Activated CD8-positive, alpha-beta memory T cell treated with anti-CD3 and anti-CD28 coated beads for 36 hours (primary cell): ENCODE data around the gene CUX1. TPM values are rescaled to one million over a fixed set of nuclear protein-coding genes. Genes with fewer than 3 reads are reported as not detected.

Experiments used
- CTCF ChIA-PET: fragments of 350-600 bp; sonication (Branson Sonifier 250); formaldehyde crosslinking; loops from one replicate; lab custom pipeline; 2021; ENCODE audit warnings: antibody characterized with exemption; lab: Charles Lee
- POLR2A ChIA-PET: fragments of 350-600 bp; sonication (Branson Sonifier 250); formaldehyde crosslinking; loops from one replicate; lab custom pipeline; 2021; ENCODE audit warnings: antibody characterized with exemption; lab: Charles Lee
- total RNA-seq, 2 experiments: library from RNA; stranded (reverse); gene quantifications; one replicate each; pipeline ENCODE4 v1.2.3, GENCODE V29; 2021

CUX1 gene
- total RNA-seq, 2 experiments from 2014 or later = 21.1 to 23.2 TPM

- POLR2A ChIA-PET = no interaction called here
Measured at GRCh38 chr7:101902680-101903514, 85.5 kb downstream of the CUX1 start.

GRCh38 chr7:101903515-101903868 is 86.1 kb downstream of the CUX1 start:
- POLR2A ChIA-PET = no interaction called here
- CTCF ChIA-PET = no interaction called here

More at GRCh38 chr7:101902680-101903514, 85.5 kb downstream of the CUX1 start:
- CTCF ChIA-PET = no interaction called here

- CTCF ChIA-PET = no interaction called here
- POLR2A ChIA-PET = no interaction called here
Measured at GRCh38 chr7:101904019-101904418, 86.6 kb downstream of the CUX1 start.

GRCh38 chr7:101905203-101905865 is 87.9 kb downstream of the CUX1 start:
- CTCF ChIA-PET = no interaction called here
- POLR2A ChIA-PET = no interaction called here

GRCh38 chr7:101906291-101907240 is 89.1 kb downstream of the CUX1 start:
- CTCF ChIA-PET = no interaction called here
- POLR2A ChIA-PET = no interaction called here

GRCh38 chr7:101910991-101911799 is 93.8 kb downstream of the CUX1 start:
- POLR2A ChIA-PET = interaction anchor here (0.7 kb wide), 1 partner anchor 164 kb away, joined by 5 read pairs; no protein-coding TSS in a partner anchor
- CTCF ChIA-PET = no interaction called here

GRCh38 chr7:101911800-101912715 is 94.6 kb downstream of the CUX1 start:
- ChIA-PET POLR2A (no interaction called here), CTCF (interaction anchor here (0.6 kb wide), 1 partner anchor 289 kb away, joined by 5 read pairs; no protein-coding TSS in a partner anchor)

- POLR2A ChIA-PET = no interaction called here
- CTCF ChIA-PET = no interaction called here
Measured at GRCh38 chr7:101912716-101913110, 95.3 kb downstream of the CUX1 start.

- ChIA-PET POLR2A (no interaction called here), CTCF (no interaction called here)
Measured at GRCh38 chr7:101913247-101913721, 95.9 kb downstream of the CUX1 start.

GRCh38 chr7:101913851-101914250 is 96.4 kb downstream of the CUX1 start:
- CTCF ChIA-PET = no interaction called here
- POLR2A ChIA-PET = no interaction called here

- POLR2A ChIA-PET = no interaction called here
- CTCF ChIA-PET = no interaction called here
Measured at GRCh38 chr7:101915000-101915399, 97.6 kb downstream of the CUX1 start.

GRCh38 chr7:101916041-101916800 is 98.8 kb downstream of the CUX1 start:
- ChIA-PET POLR2A (no interaction called here), CTCF (no interaction called here)

- CTCF ChIA-PET = no interaction called here
- POLR2A ChIA-PET = no interaction called here
Measured at GRCh38 chr7:101916876-101917275, 99.5 kb downstream of the CUX1 start.

GRCh38 chr7:101917566-101917965 is 100.1 kb downstream of the CUX1 start:
- CTCF ChIA-PET = no interaction called here
- POLR2A ChIA-PET = no interaction called here

- POLR2A ChIA-PET = no interaction called here
- CTCF ChIA-PET = no interaction called here
Measured at GRCh38 chr7:101918426-101918825, 101.0 kb downstream of the CUX1 start.

GRCh38 chr7:101919363-101920115 is 102.1 kb downstream of the CUX1 start:
- CTCF ChIA-PET = no interaction called here
- POLR2A ChIA-PET = no interaction called here
